CD1c-positive myeloid dendritic cell (primary cell): Measurements from ENCODE around the gene TNNT1.
A peak's percentile ranks its signal among the peaks of the same experiment; 100 is the strongest.

Source experiments
- DNase-seq: peaks from one replicate; pipeline ENCODE4 v3.0.0-alpha.2; 2016; ENCODE audit errors: extremely low spot score

Gene TNNT1

GRCh38 chr19:55089342-55089944 lies 59.6 kb downstream of the TNNT1 start:
- no peak for DNase-seq

DNA sequence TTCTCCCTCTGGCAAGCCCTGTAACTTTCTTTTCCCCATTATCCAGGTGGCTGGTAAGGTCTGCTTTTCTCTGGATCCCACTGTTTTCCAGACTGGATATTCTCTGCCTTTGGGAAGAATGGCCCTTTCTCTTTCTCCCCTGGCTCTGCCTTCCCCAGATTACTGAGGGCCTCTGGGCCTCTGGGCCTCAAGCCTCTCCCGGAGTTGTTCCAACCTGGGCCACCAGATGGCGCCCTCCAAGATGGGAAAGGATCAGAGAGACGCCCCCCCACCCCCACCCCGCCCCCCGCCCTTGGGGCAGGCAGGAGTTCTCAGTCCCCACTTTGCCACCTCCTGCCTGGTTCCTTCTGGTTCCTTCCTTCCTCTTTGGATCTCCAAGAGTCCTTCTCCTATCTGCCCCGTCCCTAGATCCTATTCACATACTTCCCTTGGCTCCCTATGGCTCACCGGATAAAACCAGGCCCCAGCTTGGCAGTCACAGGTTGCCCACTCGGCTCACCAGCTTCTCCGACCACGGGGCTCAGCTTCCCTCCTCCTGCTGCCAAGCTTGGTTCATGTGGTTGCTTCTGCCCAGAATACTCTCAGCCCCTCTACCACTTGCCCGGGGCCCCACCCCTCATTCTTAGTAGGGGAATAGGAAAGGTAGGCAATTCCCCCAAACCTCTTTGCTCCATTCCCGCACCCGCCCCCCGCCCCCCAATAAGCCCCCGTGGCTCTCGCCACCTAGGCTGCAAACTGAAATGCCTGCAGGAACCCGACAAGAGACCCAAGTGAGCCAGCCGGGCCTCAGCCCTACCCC lies 60.3 kb downstream of the TNNT1 start:
- peak; percentile 72 for DNase-seq

- no peak for DNase-seq
Measured at GRCh38 chr19:55088021-55088451, 61.0 kb downstream of the TNNT1 start.

DNA sequence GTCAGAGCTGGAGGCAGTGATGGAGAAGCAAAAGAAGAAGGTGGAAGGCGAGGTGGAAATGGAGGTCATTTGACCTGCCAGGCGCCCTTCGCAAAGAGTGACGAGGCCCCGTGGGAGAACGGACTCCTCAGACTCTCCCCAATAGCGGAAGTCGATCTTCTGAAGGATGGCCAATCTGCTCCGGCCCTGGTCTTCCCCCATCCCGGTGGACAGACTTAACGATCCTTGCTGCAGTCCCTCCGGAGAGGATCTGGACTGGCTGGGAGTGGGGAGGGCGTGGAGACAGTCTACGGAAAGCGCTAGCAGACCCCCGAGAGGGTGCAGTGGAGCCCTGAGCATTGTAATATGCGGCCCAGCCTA lies 61.5 kb downstream of the TNNT1 start:
- DNase-seq, result peak; percentile 64

- DNase-seq, result peak; percentile 65
Measured at GRCh38 chr19:55086730-55087541, 62.1 kb downstream of the TNNT1 start.

DNA sequence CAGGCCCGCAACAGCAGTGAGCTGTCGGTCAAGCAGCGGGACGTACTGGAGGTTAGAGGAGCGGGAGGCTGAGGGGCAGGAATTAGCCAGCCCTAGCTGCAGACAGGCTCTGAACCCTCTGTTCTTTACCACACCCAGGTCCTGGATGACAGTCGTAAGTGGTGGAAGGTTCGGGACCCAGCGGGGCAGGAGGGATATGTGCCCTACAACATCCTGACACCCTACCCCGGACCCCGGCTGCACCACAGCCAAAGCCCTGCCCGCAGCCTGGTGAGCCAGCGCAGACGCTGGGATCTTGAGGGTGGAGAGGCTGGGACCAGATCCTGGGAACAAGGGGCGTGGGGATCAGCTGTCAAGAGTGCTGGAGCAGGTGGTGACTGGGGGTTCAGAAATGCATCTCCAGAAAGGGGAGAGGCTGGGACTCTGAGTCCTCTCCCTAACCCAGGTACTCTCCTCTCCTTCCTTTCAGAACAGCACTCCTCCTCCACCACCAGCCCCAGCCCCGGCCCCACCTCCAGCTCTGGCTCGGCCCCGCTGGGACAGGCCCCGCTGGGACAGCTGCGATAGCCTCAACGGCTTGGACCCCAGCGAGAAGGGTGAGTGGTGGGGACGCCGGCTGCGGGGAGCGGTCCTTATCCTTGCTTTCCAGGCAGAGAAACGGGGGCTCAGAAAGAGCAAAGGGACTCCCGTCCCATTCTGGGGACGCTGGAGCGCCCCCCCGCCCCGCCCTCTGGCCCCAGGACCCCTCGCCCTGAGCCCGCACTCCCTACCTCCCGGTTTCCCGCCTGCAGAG lies 62.9 kb downstream of the TNNT1 start:
- DNase-seq, result no peak

GRCh38 chr19:55084416-55084815 lies 64.6 kb downstream of the TNNT1 start:
- DNase-seq, result no peak

DNA sequence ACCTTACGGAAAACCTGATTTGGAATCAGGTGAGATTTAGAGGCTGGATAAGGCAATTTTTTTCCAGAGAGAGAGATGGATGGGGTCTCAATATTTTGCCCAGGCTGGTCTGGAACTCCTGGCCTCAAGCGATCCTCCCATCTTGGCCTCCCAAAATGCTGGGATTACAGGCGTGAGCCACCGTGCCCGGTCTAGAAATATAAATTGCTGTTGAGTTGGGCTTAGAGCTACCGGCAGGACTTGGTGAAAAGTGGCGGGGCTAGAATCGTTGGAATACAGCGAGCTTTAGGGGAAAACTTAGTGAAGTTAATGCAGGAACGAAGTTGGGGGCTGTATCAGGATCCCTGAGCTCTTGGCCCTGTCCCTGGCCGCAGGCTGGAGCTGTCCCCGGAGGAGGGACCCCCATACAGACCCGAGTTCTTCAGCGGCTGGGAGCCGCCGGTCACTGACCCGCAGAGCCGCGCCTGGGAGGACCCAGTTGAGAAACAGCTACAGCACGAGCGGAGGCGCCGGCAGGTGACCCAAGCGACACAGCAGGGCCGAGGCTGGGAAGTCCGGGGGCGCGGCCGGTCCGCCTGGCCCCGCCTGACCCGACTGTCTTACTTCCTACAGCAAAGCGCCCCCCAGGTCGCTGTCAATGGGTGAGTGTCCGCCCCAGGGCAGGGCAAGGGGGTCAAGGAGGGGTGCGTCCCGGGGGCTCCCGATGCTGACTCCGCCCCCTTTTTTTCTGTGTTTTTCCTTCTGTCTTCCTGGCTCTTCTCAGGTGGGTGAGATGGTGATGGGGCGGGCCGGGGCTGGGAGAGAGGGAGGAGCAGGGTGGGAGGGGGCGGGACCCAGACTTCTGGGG lies 65.8 kb downstream of the TNNT1 start:
- DNase-seq, result no peak
